Measurements from ENCODE around the gene MFAP3L. TPM values are rescaled to one million over a fixed set of nuclear protein-coding genes. Genes with fewer than 3 reads are reported as not detected.

Gene MFAP3L
- total and polyA plus RNA-seq, 8 donors = 0.29 to 2.4 (median 0.53) TPM; not detected in 1

DNA sequence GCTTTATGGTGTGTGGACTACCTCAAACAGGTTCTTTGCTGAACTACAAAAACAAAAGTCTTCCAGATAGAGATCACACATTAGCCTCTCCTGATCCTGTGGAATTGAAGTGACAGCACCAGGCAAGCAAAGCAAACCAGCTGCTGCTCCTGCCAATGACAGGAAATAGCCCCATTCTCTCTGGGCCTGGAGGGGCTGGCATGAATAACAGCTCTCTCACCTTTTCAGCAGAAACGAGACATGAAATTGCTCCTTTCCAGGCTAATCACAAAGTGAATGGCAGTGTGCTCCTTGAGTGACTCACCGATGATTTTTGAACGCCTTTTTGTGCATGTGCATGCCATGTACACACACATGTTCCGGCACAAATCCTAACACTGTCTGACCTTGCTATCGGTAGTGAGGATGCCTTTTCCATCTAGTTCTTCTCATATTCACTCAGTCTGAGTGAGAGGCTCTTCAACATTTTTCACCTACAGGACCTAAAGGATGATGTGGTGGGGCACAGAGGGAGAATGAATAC lies 24.4 kb downstream of the MFAP3L start:
- Histone ChIP-seq H3K9me3 (no peaks in the 10 kb centered on the region), H3K4me3 (no peak overlapping the region), H3K36me3 (no peaks in the 10 kb centered on the region), H3K27ac (no peak overlapping the region), H3K4me1 (no peaks in the 10 kb centered on the region), H3K27me3 (no peaks in the 10 kb centered on the region)
- TF ChIP-seq POLR2AphosphoS5 (IDR thresholded peaks at IDR 0.05) (no peak), EP300 (IDR thresholded peaks at IDR 0.05) (no peak), POLR2A (IDR thresholded peaks at IDR 0.05) (no peak)
- intact Hi-C loops (cut with DNase I; ENCODE audit: low total_unique reads) = no loop called here
- DNase-seq = no peak
- WGBS, 5 donors = 71 to 76% (median 76%) methylated on average over 5 of the region's 5 CpGs

DNA sequence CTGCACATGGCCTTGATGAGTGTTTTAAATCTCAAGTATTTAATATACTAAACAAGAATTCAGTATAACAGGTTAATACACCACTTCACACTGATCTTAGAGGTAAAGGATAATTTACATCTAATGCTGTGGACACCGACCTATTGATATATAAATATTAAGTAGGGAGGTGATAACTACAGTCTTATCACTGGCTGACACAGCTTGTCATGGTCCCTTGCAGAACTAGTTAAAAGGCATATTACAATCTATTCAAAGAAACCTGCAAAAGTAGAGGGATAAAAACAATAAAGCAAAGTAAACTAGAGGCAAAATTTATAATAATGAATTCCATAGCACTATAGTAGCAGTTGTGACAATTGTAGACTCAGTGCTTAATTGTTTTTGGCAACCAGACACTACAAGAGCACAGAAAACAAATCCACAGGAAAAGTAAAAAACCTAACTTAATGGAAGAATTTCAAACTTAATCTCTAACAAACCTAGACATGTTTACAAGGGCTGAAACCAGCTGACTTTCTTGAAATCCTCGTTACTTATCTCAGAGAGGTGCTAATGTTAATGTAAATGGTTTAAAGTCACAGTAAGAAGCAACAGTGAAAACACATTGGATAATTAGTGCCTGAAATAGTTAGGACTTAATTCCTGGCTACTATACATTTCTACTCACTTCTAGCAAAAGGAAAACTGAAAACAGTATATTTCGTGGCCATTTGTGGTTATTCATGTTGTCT lies 25.0 kb downstream of the MFAP3L start:
- Histone ChIP-seq H3K9me3 (no peaks in the 10 kb centered on the region), H3K27ac (no peak overlapping the region), H3K4me1 (no peaks in the 10 kb centered on the region), H3K4me3 (no peak overlapping the region), H3K27me3 (no peaks in the 10 kb centered on the region), H3K36me3 (no peaks in the 10 kb centered on the region)
- DNase-seq = no peak
- WGBS, 5 donors = 38 to 58% (median 46%) methylated on average over 3 of the region's 3 CpGs
- TF ChIP-seq, protein P1, sequence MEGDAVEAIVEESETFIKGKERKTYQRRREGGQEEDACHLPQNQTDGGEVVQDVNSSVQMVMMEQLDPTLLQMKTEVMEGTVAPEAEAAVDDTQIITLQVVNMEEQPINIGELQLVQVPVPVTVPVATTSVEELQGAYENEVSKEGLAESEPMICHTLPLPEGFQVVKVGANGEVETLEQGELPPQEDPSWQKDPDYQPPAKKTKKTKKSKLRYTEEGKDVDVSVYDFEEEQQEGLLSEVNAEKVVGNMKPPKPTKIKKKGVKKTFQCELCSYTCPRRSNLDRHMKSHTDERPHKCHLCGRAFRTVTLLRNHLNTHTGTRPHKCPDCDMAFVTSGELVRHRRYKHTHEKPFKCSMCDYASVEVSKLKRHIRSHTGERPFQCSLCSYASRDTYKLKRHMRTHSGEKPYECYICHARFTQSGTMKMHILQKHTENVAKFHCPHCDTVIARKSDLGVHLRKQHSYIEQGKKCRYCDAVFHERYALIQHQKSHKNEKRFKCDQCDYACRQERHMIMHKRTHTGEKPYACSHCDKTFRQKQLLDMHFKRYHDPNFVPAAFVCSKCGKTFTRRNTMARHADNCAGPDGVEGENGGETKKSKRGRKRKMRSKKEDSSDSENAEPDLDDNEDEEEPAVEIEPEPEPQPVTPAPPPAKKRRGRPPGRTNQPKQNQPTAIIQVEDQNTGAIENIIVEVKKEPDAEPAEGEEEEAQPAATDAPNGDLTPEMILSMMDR (IDR thresholded peaks at IDR 0.05) = no peak
- no peak for TF ChIP-seq EP300 (IDR thresholded peaks at IDR 0.05)
- TF ChIP-seq POLR2A (IDR thresholded peaks at IDR 0.05) = no peak
- TF ChIP-seq POLR2AphosphoS5 (IDR thresholded peaks at IDR 0.05) = no peak
- intact Hi-C loops (cut with DNase I; ENCODE audit: low total_unique reads) = no loop called here

DNA sequence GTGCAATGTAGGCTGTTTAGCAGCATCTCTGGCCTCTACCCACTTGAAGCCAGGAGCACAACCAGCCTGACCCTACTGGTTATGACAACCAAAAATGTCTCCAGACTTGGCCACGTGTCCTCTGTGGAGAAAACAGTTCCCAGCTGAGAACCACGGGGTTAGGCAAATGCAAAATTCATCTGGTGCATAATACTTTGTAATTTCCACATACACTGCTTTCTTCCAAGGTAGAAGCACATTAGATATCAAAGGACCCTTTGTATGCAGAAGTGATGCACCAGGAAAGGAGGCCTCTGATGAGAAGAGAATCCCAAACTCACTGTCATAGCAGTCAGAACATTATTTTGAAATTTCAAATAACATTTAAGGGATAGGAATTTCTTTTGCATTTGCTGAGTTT lies 26.3 kb downstream of the MFAP3L start:
- Histone ChIP-seq H3K27ac (no peak overlapping the region), H3K36me3 (no peaks in the 10 kb centered on the region), H3K9me3 (no peaks in the 10 kb centered on the region), H3K27me3 (no peaks in the 10 kb centered on the region), H3K4me3 (no peak overlapping the region), H3K4me1 (no peaks in the 10 kb centered on the region)
- 63 to 74% (median 68%) methylated on average over 1 to 2 of the region's 2 CpGs for WGBS, 5 donors
- TF ChIP-seq EP300 (IDR thresholded peaks at IDR 0.05) = no peak
- TF ChIP-seq, protein P1 (IDR thresholded peaks at IDR 0.05) = no peak
- TF ChIP-seq POLR2AphosphoS5 (IDR thresholded peaks at IDR 0.05) = no peak
- TF ChIP-seq POLR2A (IDR thresholded peaks at IDR 0.05) = no peak
- intact Hi-C loops (cut with DNase I; ENCODE audit: low total_unique reads) = no loop called here
- no peak for DNase-seq

DNA sequence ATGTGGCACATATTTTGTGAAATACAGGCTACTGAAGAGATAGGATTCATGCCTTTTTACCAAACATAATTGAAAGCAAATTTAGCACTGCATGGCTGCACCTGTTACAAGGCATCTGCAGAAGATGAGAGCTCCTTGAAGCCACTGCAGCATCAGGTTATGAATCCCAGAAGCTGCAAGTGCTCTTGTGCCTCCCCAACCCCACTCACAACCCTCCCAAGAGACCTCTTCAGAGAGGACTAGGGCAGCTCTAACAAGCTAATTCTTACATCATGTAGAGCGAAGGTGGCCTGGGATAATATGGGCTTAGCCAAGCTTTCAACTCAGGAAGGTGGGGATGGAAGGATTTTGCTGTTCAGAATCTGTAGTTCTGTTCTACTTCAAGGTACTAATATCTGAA lies 27.2 kb downstream of the MFAP3L start:
- intact Hi-C loops (cut with DNase I; ENCODE audit: low total_unique reads) = no loop called here
- no peaks in the 10 kb centered on the region for H3K36me3 ChIP-seq
- no peaks in the 10 kb centered on the region for H3K9me3 ChIP-seq
- H3K27me3 ChIP-seq = no peaks in the 10 kb centered on the region
- 88 to 100% (median 96%) methylated on average over 1 of the region's 1 CpG for WGBS, 5 donors
- no peak overlapping the region for H3K4me3 ChIP-seq
- TF ChIP-seq, protein P1 (IDR thresholded peaks at IDR 0.05) = no peak
- TF ChIP-seq POLR2AphosphoS5 (IDR thresholded peaks at IDR 0.05) = no peak
- TF ChIP-seq EP300 (IDR thresholded peaks at IDR 0.05) = no peak
- TF ChIP-seq POLR2A (IDR thresholded peaks at IDR 0.05) = no peak
- no peak overlapping the region for H3K27ac ChIP-seq
- no peak for DNase-seq
- no peaks in the 10 kb centered on the region for H3K4me1 ChIP-seq

Measured in stomach (tissue), 9 donors.